Measurements from ENCODE around the gene C3. TPM values are rescaled to one million over a fixed set of nuclear protein-coding genes. Genes with fewer than 3 reads are reported as not detected.

Gene C3
- total and polyA plus RNA-seq, 2 donors: 38.9 to 1,354 TPM

GRCh38 chr19:6731822-6732221 is 11.4 kb upstream of the C3 start:
- no peak for DNase-seq (ENCODE audit: extremely low spot score)
- 88% methylated on average over 22 of the region's 22 CpGs for WGBS
- Histone ChIP-seq H3K4me1 (ENCODE audit: insufficient read depth) (no peaks in the 10 kb centered on the region), H3K27ac (ENCODE audit: low read depth) (no peak overlapping the region), H3K4me3 (ENCODE audit: low read depth, low read length) (no peak overlapping the region), H3K36me3 (ENCODE audit: insufficient read depth) (peaks cover 2% of the 10 kb centered on the region)

GRCh38 chr19:6730941-6731670 is 10.7 kb upstream of the C3 start:
- Histone ChIP-seq H3K4me3 (ENCODE audit: low read depth, low read length) (no peak overlapping the region), H3K27ac (ENCODE audit: low read depth) (no peak overlapping the region), H3K36me3 (ENCODE audit: insufficient read depth) (peaks cover 2% of the 10 kb centered on the region), H3K4me1 (ENCODE audit: insufficient read depth) (no peaks in the 10 kb centered on the region)
- no peak for DNase-seq (ENCODE audit: extremely low spot score)
- 88% methylated on average over 30 of the region's 30 CpGs for WGBS

DNA sequence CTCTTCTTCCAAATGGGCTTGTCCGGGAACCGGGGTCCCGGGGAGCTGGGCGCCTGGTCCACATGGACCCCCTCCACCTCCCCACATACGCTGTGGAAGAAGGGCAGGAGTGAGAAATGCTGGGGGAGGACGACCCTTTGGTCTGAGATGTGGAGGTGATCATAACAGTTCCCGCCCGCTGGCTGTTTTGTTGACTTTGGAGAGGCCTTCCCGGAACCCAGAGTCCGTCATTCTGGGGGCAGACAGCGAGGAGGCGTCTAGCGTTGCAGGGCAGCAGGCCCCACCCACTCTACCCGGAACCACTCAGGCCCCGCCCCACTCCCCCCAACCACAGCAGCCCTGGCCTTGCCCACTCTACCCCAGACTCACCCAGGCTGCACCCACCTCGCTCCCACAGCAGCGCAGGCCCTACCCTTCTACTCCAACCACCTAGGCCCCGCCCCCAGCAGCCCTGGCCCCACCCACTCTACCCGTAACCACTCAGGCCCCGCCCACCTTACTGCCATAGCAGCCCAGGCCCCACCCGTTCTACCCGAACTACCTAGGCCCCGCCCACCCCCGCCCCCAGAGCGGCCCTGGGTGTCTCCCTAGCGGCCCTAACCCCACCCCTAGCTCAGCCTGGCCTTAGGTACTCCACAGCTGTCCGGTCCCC is 9.8 kb upstream of the C3 start:
- Histone ChIP-seq H3K4me3 (ENCODE audit: low read depth, low read length) (no peak overlapping the region), H3K27ac (ENCODE audit: low read depth) (no peak overlapping the region), H3K36me3 (ENCODE audit: insufficient read depth) (peaks cover 2% of the 10 kb centered on the region), H3K4me1 (ENCODE audit: insufficient read depth) (no peaks in the 10 kb centered on the region)
- DNase-seq (ENCODE audit: extremely low spot score): no peak
- WGBS: 64% methylated on average over 27 of the region's 27 CpGs

- Histone ChIP-seq H3K4me3 (ENCODE audit: low read depth, low read length) (no peak overlapping the region), H3K4me1 (ENCODE audit: insufficient read depth) (no peaks in the 10 kb centered on the region), H3K27ac (ENCODE audit: low read depth) (no peak overlapping the region), H3K36me3 (ENCODE audit: insufficient read depth) (peaks cover 2% of the 10 kb centered on the region)
- 89% methylated on average over 23 of the region's 23 CpGs for WGBS
- DNase-seq (ENCODE audit: extremely low spot score): no peak
Measured at GRCh38 chr19:6729573-6730152, 9.2 kb upstream of the C3 start.

GRCh38 chr19:6728346-6728745 is 7.9 kb upstream of the C3 start:
- DNase-seq (ENCODE audit: extremely low spot score): no peak
- Histone ChIP-seq H3K27ac (ENCODE audit: low read depth) (no peak overlapping the region), H3K4me3 (ENCODE audit: low read depth, low read length) (no peak overlapping the region), H3K4me1 (ENCODE audit: insufficient read depth) (no peaks in the 10 kb centered on the region), H3K36me3 (ENCODE audit: insufficient read depth) (peaks cover 2% of the 10 kb centered on the region)
- 45% methylated on average over 8 of the region's 8 CpGs for WGBS

- Histone ChIP-seq H3K4me3 (ENCODE audit: low read depth, low read length) (no peak overlapping the region), H3K4me1 (ENCODE audit: insufficient read depth) (no peaks in the 10 kb centered on the region), H3K27ac (ENCODE audit: low read depth) (no peak overlapping the region), H3K36me3 (ENCODE audit: insufficient read depth) (no peaks in the 10 kb centered on the region)
- 87% methylated on average over 16 of the region's 16 CpGs for WGBS
- DNase-seq (ENCODE audit: extremely low spot score): no peak
Measured at GRCh38 chr19:6725513-6726231, 5.2 kb upstream of the C3 start.

DNA sequence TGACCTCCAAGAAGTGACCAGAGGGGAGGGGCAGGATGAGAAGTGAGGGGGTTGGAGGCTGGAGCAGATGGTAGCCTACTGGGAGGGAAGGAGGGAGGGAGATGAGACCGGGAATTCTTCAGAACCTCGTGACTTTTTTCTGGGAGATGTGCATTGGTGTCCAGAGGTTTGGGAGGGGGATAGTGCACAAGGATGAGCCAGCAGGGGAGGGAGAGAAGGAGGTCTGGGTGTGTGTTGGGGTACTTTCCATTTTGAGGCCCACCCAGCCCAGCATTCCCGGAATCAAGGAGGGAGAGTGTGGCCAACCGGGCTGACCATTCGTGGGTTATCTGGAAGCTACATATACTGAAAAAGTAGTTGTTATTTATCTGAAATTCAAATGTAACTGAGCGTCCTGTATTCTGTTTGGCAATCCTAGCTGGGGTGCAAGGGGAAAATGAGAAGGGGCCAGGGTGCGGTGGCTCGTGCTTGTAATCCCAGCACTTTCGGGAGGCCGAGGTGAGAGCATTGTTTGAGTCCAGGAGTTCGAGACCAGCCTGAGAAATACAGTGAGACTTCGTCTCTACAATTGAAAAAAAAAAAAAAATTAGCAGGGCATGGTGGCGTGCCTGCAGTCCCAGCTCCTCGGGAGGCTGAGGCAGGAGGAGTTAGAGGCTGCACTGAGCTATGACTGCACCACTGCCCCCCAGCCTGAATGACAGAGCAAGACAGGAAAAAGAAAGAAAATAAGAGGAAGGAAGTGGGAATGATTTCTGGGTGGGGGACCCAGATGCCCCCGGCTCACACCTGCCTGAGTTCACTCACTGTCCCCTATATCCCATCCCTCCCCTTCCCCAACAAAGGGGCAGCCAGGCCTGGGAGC is 4.4 kb upstream of the C3 start:
- Histone ChIP-seq H3K27ac (ENCODE audit: low read depth) (no peak overlapping the region), H3K4me3 (ENCODE audit: low read depth, low read length) (no peak overlapping the region), H3K36me3 (ENCODE audit: insufficient read depth) (no peaks in the 10 kb centered on the region), H3K4me1 (ENCODE audit: insufficient read depth) (no peaks in the 10 kb centered on the region)
- DNase-seq (ENCODE audit: extremely low spot score): no peak
- 64% methylated on average over 15 of the region's 15 CpGs for WGBS

GRCh38 chr19:6723738-6724137 is 3.3 kb upstream of the C3 start:
- whole genome bisulfite sequencing: 52% methylated on average over 5 of the region's 5 CpGs
- Histone ChIP-seq H3K4me3 (ENCODE audit: low read depth, low read length) (no peak overlapping the region), H3K36me3 (ENCODE audit: insufficient read depth) (no peaks in the 10 kb centered on the region), H3K27ac (ENCODE audit: low read depth) (peak overlapping the region; percentile 27), H3K4me1 (ENCODE audit: insufficient read depth) (no peaks in the 10 kb centered on the region)
- DNase-seq (ENCODE audit: extremely low spot score): no peak

GRCh38 chr19:6723108-6723618 is 2.7 kb upstream of the C3 start:
- WGBS: 11% methylated on average over 13 of the region's 13 CpGs

DNA sequence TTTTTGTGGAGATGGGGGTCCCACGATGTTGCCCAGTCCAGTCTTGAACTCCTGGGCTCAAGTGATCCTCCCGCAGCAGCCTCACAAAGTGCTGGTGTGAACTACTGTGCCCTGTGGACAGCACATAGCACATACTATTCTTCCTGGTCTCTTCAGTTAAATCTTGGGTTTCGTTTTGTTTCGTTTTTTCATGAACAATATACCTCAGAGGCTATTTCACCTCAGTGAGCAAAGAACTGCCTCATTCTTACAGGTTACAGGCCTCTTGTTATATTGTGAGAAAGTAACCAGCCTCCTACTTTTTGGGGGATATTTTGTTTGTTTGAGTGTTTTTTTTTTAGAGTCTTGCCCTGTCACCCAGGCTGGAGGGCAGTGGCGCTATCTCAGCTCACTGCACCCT is 1.3 kb upstream of the C3 start:
- no peak overlapping the region for H3K4me3 ChIP-seq (ENCODE audit: low read depth, low read length)
- WGBS: 74% methylated on average over 5 of the region's 5 CpGs
- no peaks in the 10 kb centered on the region for H3K36me3 ChIP-seq (ENCODE audit: insufficient read depth)
- no peak overlapping the region for H3K27ac ChIP-seq (ENCODE audit: low read depth)
- H3K4me1 ChIP-seq (ENCODE audit: insufficient read depth): no peaks in the 10 kb centered on the region
- no peak for DNase-seq (ENCODE audit: extremely low spot score)

More at GRCh38 chr19:6723108-6723618, 2.7 kb upstream of the C3 start:
- H3K36me3 ChIP-seq (ENCODE audit: insufficient read depth): no peaks in the 10 kb centered on the region
- DNase-seq (ENCODE audit: extremely low spot score): no peak
- no peaks in the 10 kb centered on the region for H3K4me1 ChIP-seq (ENCODE audit: insufficient read depth)
- H3K4me3 ChIP-seq (ENCODE audit: low read depth, low read length): no peak overlapping the region
- no peak overlapping the region for H3K27ac ChIP-seq (ENCODE audit: low read depth)

DNA sequence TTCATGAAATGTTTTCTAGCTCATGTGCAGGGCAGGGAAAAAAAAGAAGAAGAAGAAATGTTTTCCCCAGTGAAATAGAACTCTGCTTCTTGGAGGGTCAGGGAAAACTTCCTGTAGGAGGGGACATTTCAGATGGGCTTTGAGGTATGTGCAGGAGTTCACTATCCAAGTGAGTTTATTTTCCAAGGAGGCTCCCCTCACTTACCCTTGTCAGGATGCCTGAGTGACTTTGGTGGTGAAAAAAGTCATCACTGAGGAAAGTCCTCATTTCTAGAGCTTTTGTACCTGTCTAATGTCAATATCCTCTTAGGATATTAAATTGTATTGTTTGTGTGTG is 656 bp upstream of the C3 start:
- Histone ChIP-seq H3K4me1 (ENCODE audit: insufficient read depth) (no peaks in the 10 kb centered on the region), H3K36me3 (ENCODE audit: insufficient read depth) (no peaks in the 10 kb centered on the region), H3K27ac (ENCODE audit: low read depth) (no peak overlapping the region), H3K4me3 (ENCODE audit: low read depth, low read length) (no peak overlapping the region)
- DNase-seq (ENCODE audit: extremely low spot score): no peak

- Histone ChIP-seq H3K36me3 (ENCODE audit: insufficient read depth) (no peaks in the 10 kb centered on the region), H3K4me1 (ENCODE audit: insufficient read depth) (no peaks in the 10 kb centered on the region), H3K4me3 (ENCODE audit: low read depth, low read length) (no peak overlapping the region), H3K27ac (ENCODE audit: low read depth) (no peak overlapping the region)
- 85% methylated on average over 3 of the region's 3 CpGs for WGBS
- no peak for DNase-seq (ENCODE audit: extremely low spot score)
Measured at GRCh38 chr19:6719992-6720368, 470 bp downstream of the C3 start.

- H3K4me3 ChIP-seq (ENCODE audit: low read depth, low read length): no peak overlapping the region
- 69% methylated on average over 6 of the region's 6 CpGs for WGBS
- H3K4me1 ChIP-seq (ENCODE audit: insufficient read depth): no peaks in the 10 kb centered on the region
- no peak for DNase-seq (ENCODE audit: extremely low spot score)
- H3K36me3 ChIP-seq (ENCODE audit: insufficient read depth): no peaks in the 10 kb centered on the region
- H3K27ac ChIP-seq (ENCODE audit: low read depth): no peak overlapping the region
Measured at GRCh38 chr19:6719540-6719861, 949 bp downstream of the C3 start.

Measured in urinary bladder (tissue), 4 donors.